ENCODE results near the gene MYCBP2. TPM values are rescaled to one million over a fixed set of nuclear protein-coding genes. Genes with fewer than 3 reads are reported as not detected.
A peak's percentile ranks its signal among the peaks of the same experiment; 100 is the strongest.

MYCBP2 gene
- total and polyA plus RNA-seq, 2 donors (not counting 1 experiment from before 2014, with no cell fraction given), result 32.5 to 95.9 TPM

- Histone ChIP-seq H3K79me2 (ENCODE audit: control insufficient read depth, insufficient read depth, low read length) (no peaks in the 10 kb centered on the region), H3K36me3 (ENCODE audit: control insufficient read depth, insufficient read depth, low read length) (no peaks in the 10 kb centered on the region), H3K27me3 (ENCODE audit: control insufficient read depth, insufficient read depth, low read length) (peaks cover 4% of the 10 kb centered on the region), H3K27ac (ENCODE audit: insufficient read depth, low read length) (no peak overlapping the region), H3K4me3 (replicated peaks in 1 of 4; ENCODE audit: control extremely low read depth in 1 of 4, insufficient read depth in 1 of 4, low read depth in 3 of 4, low read length in 4 of 4) (no peak overlapping the region), H3K9ac (ENCODE audit: insufficient read depth, low read length) (no peak overlapping the region), H3K9me3 (ENCODE audit: control insufficient read depth, insufficient read depth, low read depth, low read length) (no peaks in the 10 kb centered on the region), H3K4me1 (ENCODE audit: control insufficient read depth, extremely low read depth, insufficient read depth, low read length) (peaks cover 3% of the 10 kb centered on the region), H4K20me1 (ENCODE audit: control insufficient read depth, extremely low read depth, insufficient read depth, low read length) (no peaks in the 10 kb centered on the region), H3K4me2 (ENCODE audit: extremely low read depth, insufficient read depth, low read length) (no peak overlapping the region), H2AFZ (ENCODE audit: low read length) (no peak overlapping the region)
- TF ChIP-seq EZH2 (IDR thresholded peaks at IDR 0.05; ENCODE audit: low read length, missing control alignments) (no peak), CTCF (conservative IDR thresholded peaks at IDR 0.05 in 1 of 2, IDR thresholded peaks at IDR 0.05 in 1 of 2; ENCODE audit: low read depth in 1 of 2, low read length in 2 of 2) (no peak)
- DNase-seq (ENCODE audit: low read depth in 2 of 2), result no peak
Measured at GRCh38 chr13:77333594-77333993, 6.7 kb upstream of the MYCBP2 start.

GRCh38 chr13:77331421-77331820 is 4.5 kb upstream of the MYCBP2 start:
- H3K4me3 ChIP-seq (replicated peaks in 1 of 4; ENCODE audit: control extremely low read depth in 1 of 4, insufficient read depth in 1 of 4, low read depth in 3 of 4, low read length in 4 of 4), result no peak overlapping the region
- no peaks in the 10 kb centered on the region for H3K36me3 ChIP-seq (ENCODE audit: control insufficient read depth, insufficient read depth, low read length)
- H3K4me1 ChIP-seq (ENCODE audit: control insufficient read depth, extremely low read depth, insufficient read depth, low read length), result peaks cover 7% of the 10 kb centered on the region
- H3K79me2 ChIP-seq (ENCODE audit: control insufficient read depth, insufficient read depth, low read length), result peaks cover under 1% of the 10 kb centered on the region
- no peak overlapping the region for H3K27ac ChIP-seq (ENCODE audit: insufficient read depth, low read length)
- no peak for TF ChIP-seq EZH2 (IDR thresholded peaks at IDR 0.05; ENCODE audit: low read length, missing control alignments)
- H3K4me2 ChIP-seq (ENCODE audit: extremely low read depth, insufficient read depth, low read length), result no peak overlapping the region
- no peaks in the 10 kb centered on the region for H3K27me3 ChIP-seq (ENCODE audit: control insufficient read depth, insufficient read depth, low read length)
- H3K9me3 ChIP-seq (ENCODE audit: control insufficient read depth, insufficient read depth, low read depth, low read length), result no peaks in the 10 kb centered on the region
- H2AFZ ChIP-seq (ENCODE audit: low read length), result no peak overlapping the region
- no peak overlapping the region for H3K9ac ChIP-seq (ENCODE audit: insufficient read depth, low read length)
- no peak for DNase-seq (ENCODE audit: low read depth in 2 of 2)
- H4K20me1 ChIP-seq (ENCODE audit: control insufficient read depth, extremely low read depth, insufficient read depth, low read length), result no peaks in the 10 kb centered on the region

- no peak for TF ChIP-seq CTCF (conservative IDR thresholded peaks at IDR 0.05 in 1 of 2, IDR thresholded peaks at IDR 0.05 in 1 of 2; ENCODE audit: low read depth in 1 of 2, low read length in 2 of 2)
- TF ChIP-seq EZH2 (IDR thresholded peaks at IDR 0.05; ENCODE audit: low read length, missing control alignments), result no peak
- H4K20me1 ChIP-seq (ENCODE audit: control insufficient read depth, extremely low read depth, insufficient read depth, low read length), result no peaks in the 10 kb centered on the region
- no peaks in the 10 kb centered on the region for H3K36me3 ChIP-seq (ENCODE audit: control insufficient read depth, insufficient read depth, low read length)
- peak overlapping the region; percentile 82 to 93 (median 88) for H3K4me3 ChIP-seq (replicated peaks in 1 of 4; ENCODE audit: control extremely low read depth in 1 of 4, insufficient read depth in 1 of 4, low read depth in 3 of 4, low read length in 4 of 4)
- no peaks in the 10 kb centered on the region for H3K27me3 ChIP-seq (ENCODE audit: control insufficient read depth, insufficient read depth, low read length)
- H3K9me3 ChIP-seq (ENCODE audit: control insufficient read depth, insufficient read depth, low read depth, low read length), result no peaks in the 10 kb centered on the region
- peak overlapping the region; percentile 51 for H3K9ac ChIP-seq (ENCODE audit: insufficient read depth, low read length)
- peaks cover 14% of the 10 kb centered on the region for H3K79me2 ChIP-seq (ENCODE audit: control insufficient read depth, insufficient read depth, low read length)
- H3K27ac ChIP-seq (ENCODE audit: insufficient read depth, low read length), result peak overlapping the region; percentile 62
- DNase-seq (ENCODE audit: low read depth in 2 of 2), result peak in 1 of 2 donors; percentile 44
- peaks cover 7% of the 10 kb centered on the region for H3K4me1 ChIP-seq (ENCODE audit: control insufficient read depth, extremely low read depth, insufficient read depth, low read length)
- peak overlapping the region; percentile 98 for H3K4me2 ChIP-seq (ENCODE audit: extremely low read depth, insufficient read depth, low read length)
- peak overlapping the region; percentile 97 for H2AFZ ChIP-seq (ENCODE audit: low read length)
Measured at GRCh38 chr13:77329911-77330584, 3.2 kb upstream of the MYCBP2 start.

Measured in fibroblast of lung (primary cell).